ENCODE results near the gene KL.

The KL gene

DNA sequence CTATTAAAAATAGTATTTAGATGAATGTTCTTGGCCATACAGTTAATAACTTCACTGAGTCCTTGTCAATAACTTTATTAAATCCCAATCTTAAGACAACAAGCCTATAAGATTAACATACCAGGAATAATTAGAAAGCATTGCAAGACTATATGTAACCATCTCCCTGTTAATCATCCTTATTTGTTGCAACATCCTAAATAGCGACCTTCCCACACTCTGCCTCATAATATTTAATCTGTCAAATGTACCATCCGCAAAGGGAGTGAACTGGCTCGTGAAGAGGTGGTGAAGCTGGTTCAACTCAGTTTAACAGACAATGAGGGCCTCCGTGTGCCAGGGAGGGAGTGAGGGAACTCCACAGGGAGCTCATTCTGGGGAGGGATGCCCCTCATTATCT lies 33.9 kb downstream of the KL start:
- DNase-seq (ENCODE audit: low read depth): no peak
- TF ChIP-seq, protein P1, sequence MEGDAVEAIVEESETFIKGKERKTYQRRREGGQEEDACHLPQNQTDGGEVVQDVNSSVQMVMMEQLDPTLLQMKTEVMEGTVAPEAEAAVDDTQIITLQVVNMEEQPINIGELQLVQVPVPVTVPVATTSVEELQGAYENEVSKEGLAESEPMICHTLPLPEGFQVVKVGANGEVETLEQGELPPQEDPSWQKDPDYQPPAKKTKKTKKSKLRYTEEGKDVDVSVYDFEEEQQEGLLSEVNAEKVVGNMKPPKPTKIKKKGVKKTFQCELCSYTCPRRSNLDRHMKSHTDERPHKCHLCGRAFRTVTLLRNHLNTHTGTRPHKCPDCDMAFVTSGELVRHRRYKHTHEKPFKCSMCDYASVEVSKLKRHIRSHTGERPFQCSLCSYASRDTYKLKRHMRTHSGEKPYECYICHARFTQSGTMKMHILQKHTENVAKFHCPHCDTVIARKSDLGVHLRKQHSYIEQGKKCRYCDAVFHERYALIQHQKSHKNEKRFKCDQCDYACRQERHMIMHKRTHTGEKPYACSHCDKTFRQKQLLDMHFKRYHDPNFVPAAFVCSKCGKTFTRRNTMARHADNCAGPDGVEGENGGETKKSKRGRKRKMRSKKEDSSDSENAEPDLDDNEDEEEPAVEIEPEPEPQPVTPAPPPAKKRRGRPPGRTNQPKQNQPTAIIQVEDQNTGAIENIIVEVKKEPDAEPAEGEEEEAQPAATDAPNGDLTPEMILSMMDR (IDR thresholded peaks at IDR 0.05; ENCODE audit: low read length, missing control alignments): no peak
- H3K4me3 ChIP-seq (replicated peaks; ENCODE audit: low read depth, low read length): no peak overlapping the region

DNA sequence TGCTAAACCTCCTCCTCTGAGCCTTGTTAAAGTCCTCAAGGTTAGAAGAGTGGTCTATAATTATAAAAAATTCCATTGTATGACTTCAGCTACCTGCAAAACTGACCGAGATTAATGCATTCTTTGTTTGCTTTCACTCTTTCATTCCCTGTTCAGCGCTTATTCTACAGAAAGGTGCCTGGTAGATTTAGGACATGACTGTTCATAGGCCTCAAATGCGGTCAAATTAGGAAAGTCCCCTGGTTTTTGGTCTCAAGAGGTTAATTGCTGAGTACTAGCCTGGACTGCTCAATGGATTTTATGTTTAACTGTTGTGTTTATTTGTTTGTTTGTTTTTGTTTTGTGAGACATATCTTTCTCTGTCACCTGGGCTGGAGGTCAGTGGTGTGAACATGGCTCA lies 35.4 kb downstream of the KL start:
- TF ChIP-seq, protein P1 (IDR thresholded peaks at IDR 0.05; ENCODE audit: low read length, missing control alignments): no peak
- DNase-seq (ENCODE audit: low read depth): no peak
- no peak overlapping the region for H3K4me3 ChIP-seq (replicated peaks; ENCODE audit: low read depth, low read length)

DNA sequence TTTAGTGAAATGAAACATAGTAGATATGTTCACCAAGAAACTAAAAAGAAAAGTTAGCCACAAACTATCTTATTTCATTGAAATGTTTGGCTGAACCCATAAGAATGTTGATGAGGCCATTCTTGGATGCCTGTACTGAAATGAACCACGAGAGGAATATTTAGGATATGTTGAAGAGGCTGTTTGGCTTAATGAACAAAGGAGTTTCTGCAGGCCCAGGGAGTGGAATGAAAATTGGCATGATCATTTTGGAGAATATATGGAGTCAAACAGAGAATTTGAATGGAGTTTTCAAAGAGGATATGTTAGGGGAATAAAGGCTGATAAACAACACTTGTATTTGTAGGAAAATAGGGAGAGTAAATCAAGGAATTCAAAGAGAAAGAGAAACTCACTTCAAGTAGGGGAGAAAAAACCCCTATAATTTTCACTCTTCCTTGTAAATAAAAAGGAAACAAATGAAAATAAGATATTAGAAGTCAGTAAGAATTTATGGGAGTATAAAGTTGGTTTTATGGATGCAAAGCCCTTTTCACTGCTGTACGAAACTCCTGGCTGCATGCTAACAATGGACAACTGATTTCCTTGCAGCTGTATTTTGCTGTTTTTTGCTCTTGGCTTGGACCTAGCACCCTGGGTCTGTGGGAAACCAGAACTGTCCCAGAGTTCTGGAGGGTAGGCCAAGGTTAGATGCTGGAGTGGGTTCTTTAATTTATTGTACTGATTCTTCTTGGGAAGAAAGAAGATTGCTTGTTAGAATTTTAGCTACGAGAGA lies 36.5 kb downstream of the KL start:
- TF ChIP-seq, protein P1 (IDR thresholded peaks at IDR 0.05; ENCODE audit: low read length, missing control alignments): no peak
- peak; percentile 18 for DNase-seq (ENCODE audit: low read depth)
- H3K4me3 ChIP-seq (replicated peaks; ENCODE audit: low read depth, low read length): no peak overlapping the region

DNA sequence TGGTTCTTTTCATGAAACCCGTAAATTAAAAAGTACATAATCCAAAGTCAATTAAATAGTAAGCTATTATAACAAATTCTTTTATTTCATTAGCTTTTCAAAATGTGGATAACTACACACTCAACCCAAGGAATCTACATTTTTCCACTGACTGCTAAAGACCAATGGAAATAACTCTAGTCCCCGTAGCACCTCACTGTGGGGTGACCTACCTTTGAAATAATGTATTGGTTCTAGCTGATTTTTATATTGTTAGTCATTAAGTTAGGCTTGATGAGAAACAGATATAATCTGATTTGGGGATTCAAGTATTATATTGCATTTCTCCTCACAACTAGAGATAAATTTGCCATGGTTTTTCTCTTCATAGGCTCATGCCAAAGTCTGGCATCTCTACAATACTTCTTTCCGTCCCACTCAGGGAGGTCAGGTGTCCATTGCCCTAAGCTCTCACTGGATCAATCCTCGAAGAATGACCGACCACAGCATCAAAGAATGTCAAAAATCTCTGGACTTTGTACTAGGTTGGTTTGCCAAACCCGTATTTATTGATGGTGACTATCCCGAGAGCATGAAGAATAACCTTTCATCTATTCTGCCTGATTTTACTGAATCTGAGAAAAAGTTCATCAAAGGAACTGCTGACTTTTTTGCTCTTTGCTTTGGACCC lies 37.3 kb downstream of the KL start:
- TF ChIP-seq, protein P1 (IDR thresholded peaks at IDR 0.05; ENCODE audit: low read length, missing control alignments): no peak
- no peak for DNase-seq (ENCODE audit: low read depth)
- H3K4me3 ChIP-seq (replicated peaks; ENCODE audit: low read depth, low read length): no peak overlapping the region

DNA sequence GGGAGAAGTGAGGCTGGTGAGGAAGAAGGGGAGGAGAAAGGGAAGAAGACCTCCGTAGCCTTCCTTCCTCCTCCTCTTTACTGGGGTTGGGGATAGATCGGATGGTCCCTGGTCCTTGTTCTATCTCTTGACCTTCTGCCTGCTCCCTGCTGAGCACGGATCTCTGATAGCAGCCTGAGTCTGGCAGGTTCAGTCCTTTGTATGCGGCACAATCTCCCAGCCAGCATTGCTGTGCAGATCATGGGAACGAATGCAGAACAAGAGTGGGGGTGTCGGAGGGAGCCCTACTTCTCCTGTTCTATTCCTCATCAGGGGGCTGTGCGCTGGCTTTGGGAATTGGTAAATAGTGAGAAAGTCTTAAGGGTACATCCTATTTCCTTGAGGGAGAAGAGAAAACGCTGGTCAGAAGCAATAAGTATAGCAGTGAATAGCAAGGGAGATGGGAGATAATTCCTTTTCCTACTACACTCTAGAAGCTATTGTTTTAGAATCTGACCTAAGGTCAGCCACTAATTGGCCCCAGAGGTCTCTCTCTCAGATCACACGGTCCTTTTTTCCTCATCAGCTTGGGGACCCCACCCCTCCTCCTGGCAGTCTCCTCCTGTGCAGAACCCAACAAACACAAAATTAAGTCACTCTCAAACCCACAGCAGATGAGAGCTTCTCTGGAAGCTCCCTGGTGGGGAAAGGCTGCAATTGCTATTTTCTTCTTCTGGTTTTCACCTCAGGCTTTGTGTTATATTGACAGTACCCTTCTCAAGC lies 41.0 kb downstream of the KL start:
- H3K4me3 ChIP-seq (replicated peaks; ENCODE audit: low read depth, low read length): no peak overlapping the region
- TF ChIP-seq, protein P1 (IDR thresholded peaks at IDR 0.05; ENCODE audit: low read length, missing control alignments): peak; percentile 63
- DNase-seq (ENCODE audit: low read depth): peak; percentile 34

DNA sequence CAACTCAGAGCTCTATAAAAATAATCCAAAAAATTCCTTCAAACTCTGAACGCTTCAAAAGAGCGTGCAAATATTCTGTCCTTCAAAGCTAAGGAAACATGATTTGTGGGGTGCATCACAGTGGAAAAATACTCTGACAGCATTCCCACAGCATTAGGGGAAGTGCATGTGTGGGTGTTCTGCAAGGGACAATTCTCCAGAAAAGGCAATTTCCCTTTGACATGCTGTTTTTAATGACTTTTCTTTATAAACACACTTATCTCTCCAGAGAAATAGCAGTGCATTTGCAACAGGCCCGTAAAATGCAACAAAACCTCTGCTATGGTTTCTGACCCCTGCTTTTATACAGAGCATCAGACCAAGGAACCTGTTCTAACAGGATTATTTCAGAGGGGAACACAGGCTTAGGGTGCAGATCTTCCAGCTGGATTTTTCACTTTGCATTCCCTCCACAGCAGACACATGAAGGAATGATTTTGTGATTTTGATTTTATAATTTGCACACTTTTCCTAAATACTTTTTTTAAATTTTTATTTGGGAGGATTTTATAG lies 42.6 kb downstream of the KL start:
- no peak for DNase-seq (ENCODE audit: low read depth)

More for the DNA sequence above, 42.6 kb downstream of the KL start:
- TF ChIP-seq, protein P1 (IDR thresholded peaks at IDR 0.05; ENCODE audit: low read length, missing control alignments): no peak
- no peak overlapping the region for H3K4me3 ChIP-seq (replicated peaks; ENCODE audit: low read depth, low read length)
